ENCODE measurements around the gene PRSS36. TPM values are rescaled to one million over a fixed set of nuclear protein-coding genes. Genes with fewer than 3 reads are reported as not detected.
"Not testable (repeated sequence)": the region's sequence is repeated elsewhere in the genome, so short reads cannot be mapped to it uniquely, and the experiment has no call there.

The PRSS36 gene
- total and polyA plus RNA-seq, 7 donors = 0.24 to 1.7 (median 0.69) TPM

DNA sequence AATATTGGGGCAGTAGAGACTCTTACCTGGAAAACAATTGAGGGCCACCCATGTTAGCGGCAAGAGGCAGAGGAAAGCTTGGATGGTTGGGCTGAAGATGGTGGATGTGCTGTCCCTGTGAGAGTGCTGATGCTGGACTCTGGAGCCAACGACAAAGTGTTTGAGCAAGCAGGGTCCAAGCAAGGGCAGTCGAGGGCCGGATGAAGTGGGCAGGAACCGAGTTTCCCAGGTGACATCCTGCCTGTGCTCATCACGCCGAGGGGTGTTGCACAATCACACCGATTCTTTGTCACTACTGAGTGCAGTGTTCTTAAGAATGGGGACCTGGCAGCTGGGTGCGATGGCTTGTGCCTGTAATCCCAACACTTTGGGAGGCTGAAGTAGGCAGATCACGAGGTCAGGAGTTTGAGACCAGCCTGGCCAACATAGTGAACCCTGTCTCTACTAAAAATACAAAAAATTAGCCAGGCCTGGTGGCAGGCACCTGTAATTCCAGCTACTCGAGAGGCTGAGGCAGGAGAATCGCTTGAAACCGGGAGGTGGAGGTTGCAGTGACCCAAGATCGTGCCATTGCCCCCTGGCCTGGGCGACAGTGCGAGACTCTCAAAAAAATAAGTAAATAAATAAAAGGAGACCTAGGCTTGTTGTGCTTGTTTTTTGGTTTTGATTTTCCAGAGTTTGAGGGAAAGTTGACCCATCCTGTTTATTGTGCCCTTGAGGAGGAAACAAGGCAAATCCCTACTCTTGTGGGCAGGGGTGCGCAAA is 46.6 kb upstream of the PRSS36 start:
- ATAC-seq (peak in 2 of 4 donors; percentile 29 to 33), DNase-seq (no peak)
- Histone ChIP-seq H3K4me1 (peaks cover 6% of the 10 kb centered on the region), H3K27me3 (ENCODE audit: insufficient read depth in 3 of 3, low read length in 2 of 3) (no peaks in the 10 kb centered on the region), H3K27ac (no peak overlapping the region), H3K36me3 (ENCODE audit: insufficient read depth in 1 of 2, low read depth in 1 of 2) (peaks cover 12 to 85% of the 10 kb centered on the region in 2 donors), H3K9me3 (no peaks in the 10 kb centered on the region), H3K4me3 (no peak overlapping the region)
- WGBS, 3 donors = 86 to 91% (median 88%) methylated on average over 17 of the region's 17 CpGs
- TF ChIP-seq CTCF (IDR thresholded peaks at IDR 0.05) = no peak
- intact Hi-C loops (cut with DNase I) = no loop called here

GRCh38 chr16:31195861-31196260 is 46.0 kb upstream of the PRSS36 start:
- ATAC-seq; H3K9me3 ChIP-seq; DNase-seq; H3K27me3 ChIP-seq (ENCODE audit: insufficient read depth in 3 of 3, low read length in 2 of 3); intact Hi-C loops (cut with DNase I); H3K27ac ChIP-seq; H3K4me1 ChIP-seq; H3K4me3 ChIP-seq: not testable (repeated sequence)
- peaks cover 16 to 92% of the 10 kb centered on the region in 2 donors for H3K36me3 ChIP-seq (ENCODE audit: insufficient read depth in 1 of 2, low read depth in 1 of 2)
- 95 to 98% (median 96%) methylated on average over 11 of the region's 11 CpGs for WGBS, 3 donors

DNA sequence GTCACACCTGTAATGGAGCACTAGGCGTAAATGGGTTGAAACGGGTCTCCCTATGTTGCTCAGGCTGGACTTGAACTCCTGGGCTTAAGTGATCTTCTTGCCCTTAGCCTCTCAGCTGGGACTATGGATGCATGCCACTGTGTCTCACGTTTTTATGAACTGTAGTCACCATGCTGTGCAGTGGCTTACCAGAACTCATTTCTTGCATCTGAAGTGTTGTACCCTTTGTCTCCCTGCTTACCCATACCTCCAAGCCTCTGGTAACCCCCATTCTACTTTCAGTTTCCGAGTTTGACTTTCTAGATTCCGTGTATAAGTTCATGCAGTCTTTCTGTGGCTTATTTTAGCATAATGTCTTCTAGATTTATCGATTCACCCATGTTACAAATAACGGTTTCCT is 45.0 kb upstream of the PRSS36 start:
- Histone ChIP-seq H3K9me3 (no peaks in the 10 kb centered on the region), H3K4me3 (no peak overlapping the region), H3K4me1 (no peaks in the 10 kb centered on the region), H3K27me3 (ENCODE audit: insufficient read depth in 3 of 3, low read length in 2 of 3) (no peaks in the 10 kb centered on the region), H3K27ac (no peak overlapping the region), H3K36me3 (ENCODE audit: insufficient read depth in 1 of 2, low read depth in 1 of 2) (peaks cover 21 to 98% of the 10 kb centered on the region in 2 donors)
- 75 to 87% (median 83%) methylated on average over 7 of the region's 7 CpGs for WGBS, 3 donors
- TF ChIP-seq CTCF (IDR thresholded peaks at IDR 0.05) = no peak
- ATAC-seq (no peak), DNase-seq (no peak)
- intact Hi-C loops (cut with DNase I) = no loop called here

GRCh38 chr16:31193874-31194273 is 44.0 kb upstream of the PRSS36 start:
- no peak for TF ChIP-seq CTCF (IDR thresholded peaks at IDR 0.05)
- Histone ChIP-seq H3K4me3 (no peak overlapping the region), H3K9me3 (no peaks in the 10 kb centered on the region), H3K27me3 (ENCODE audit: insufficient read depth in 3 of 3, low read length in 2 of 3) (no peaks in the 10 kb centered on the region), H3K4me1 (no peaks in the 10 kb centered on the region), H3K27ac (no peak overlapping the region), H3K36me3 (ENCODE audit: insufficient read depth in 1 of 2, low read depth in 1 of 2) (peaks cover 29 to 98% of the 10 kb centered on the region in 2 donors)
- intact Hi-C loops (cut with DNase I) = no loop called here
- DNase-seq (no peak), ATAC-seq (no peak)
- WGBS, 3 donors = 77 to 83% (median 78%) methylated on average over 2 of the region's 2 CpGs

DNA sequence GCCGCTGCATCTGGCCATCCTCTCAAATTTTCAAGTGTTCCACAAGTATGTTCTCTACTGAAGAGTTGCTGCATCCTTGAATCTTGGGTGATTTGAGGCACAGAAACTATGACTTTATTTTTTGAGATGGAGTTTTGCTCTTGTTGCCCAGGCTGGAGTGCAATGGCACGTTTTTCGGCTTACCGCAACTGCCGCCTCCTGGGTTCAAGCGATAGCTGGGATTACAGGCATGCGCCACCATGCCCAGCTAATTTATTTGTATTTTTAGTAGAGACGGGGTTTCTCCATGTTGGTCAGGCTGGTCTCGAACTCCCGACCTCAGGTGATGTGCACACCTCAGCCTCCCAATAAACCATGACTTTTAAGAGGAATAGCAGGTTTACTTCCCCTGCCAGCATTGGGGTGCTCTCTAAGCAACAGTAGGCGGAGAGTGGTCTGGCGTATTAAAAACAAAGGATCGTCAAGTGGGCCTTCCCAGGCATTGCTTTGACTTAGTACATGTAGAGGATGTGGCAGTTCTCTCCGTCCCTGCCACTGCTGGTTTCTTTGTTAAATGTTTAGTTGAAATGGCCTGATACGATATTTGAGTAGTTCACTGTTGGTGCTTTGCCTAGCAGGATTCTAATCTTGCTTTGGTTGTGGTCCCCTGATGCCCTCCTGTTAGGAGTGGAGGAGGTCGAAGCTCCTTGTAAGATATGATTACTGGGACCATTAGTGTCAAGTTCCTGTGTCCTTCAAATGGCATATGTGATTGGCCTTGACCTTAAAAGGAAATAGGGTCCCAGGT is 43.2 kb upstream of the PRSS36 start:
- Histone ChIP-seq H3K4me1 (no peaks in the 10 kb centered on the region), H3K27ac (no peak overlapping the region), H3K4me3 (no peak overlapping the region), H3K27me3 (ENCODE audit: insufficient read depth in 3 of 3, low read length in 2 of 3) (no peaks in the 10 kb centered on the region), H3K9me3 (no peaks in the 10 kb centered on the region), H3K36me3 (ENCODE audit: insufficient read depth in 1 of 2, low read depth in 1 of 2) (peaks cover 33 to 98% of the 10 kb centered on the region in 2 donors)
- DNase-seq = no peak
- no peak for ATAC-seq
- no peak for TF ChIP-seq CTCF (IDR thresholded peaks at IDR 0.05)
- intact Hi-C loops (cut with DNase I) = no loop called here
- 88 to 90% (median 89%) methylated on average over 16 of the region's 16 CpGs for WGBS, 3 donors
